GM18520 (cell line): Measurements from ENCODE around the gene ODF4.

ENCODE experiments used
- ATAC-seq: cut with Tn5 transposase; IDR thresholded peaks from one replicate; pipeline ENCODE4 v1.9.1; 2021; ENCODE audit not compliant: unreplicated experiment

The ODF4 gene, protein sequence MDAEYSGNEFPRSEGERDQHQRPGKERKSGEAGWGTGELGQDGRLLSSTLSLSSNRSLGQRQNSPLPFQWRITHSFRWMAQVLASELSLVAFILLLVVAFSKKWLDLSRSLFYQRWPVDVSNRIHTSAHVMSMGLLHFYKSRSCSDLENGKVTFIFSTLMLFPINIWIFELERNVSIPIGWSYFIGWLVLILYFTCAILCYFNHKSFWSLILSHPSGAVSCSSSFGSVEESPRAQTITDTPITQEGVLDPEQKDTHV

DNA sequence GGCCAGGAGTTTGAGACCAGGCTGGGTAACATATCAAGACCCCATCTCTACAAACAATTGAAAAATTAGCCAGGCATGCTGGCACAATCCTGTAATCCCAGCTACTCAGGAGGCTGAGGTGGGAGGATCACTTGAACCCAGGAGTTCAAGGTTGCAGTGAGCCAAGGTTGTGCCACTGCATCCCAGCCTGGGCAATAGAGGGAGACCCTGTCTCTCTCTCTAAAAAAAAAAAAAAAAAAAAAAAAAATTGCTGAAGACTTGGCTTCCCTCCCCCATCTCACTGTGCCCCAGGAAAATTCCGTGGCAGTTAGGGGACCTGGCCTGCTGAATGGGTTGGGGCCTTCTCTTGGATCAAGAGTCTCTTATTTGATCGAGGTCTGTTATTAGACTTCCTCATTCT is at the start of gene ODF4:
ODF4 (plus strand) TSS at position 301 of the 400 bp plus-strand sequence. CDS start 212 bp downstream, outside the sequence.
- no peak for ATAC-seq

- no peak for ATAC-seq
Measured at GRCh38 chr17:8290043-8290442, 49.6 kb upstream of the ODF4 start.

DNA sequence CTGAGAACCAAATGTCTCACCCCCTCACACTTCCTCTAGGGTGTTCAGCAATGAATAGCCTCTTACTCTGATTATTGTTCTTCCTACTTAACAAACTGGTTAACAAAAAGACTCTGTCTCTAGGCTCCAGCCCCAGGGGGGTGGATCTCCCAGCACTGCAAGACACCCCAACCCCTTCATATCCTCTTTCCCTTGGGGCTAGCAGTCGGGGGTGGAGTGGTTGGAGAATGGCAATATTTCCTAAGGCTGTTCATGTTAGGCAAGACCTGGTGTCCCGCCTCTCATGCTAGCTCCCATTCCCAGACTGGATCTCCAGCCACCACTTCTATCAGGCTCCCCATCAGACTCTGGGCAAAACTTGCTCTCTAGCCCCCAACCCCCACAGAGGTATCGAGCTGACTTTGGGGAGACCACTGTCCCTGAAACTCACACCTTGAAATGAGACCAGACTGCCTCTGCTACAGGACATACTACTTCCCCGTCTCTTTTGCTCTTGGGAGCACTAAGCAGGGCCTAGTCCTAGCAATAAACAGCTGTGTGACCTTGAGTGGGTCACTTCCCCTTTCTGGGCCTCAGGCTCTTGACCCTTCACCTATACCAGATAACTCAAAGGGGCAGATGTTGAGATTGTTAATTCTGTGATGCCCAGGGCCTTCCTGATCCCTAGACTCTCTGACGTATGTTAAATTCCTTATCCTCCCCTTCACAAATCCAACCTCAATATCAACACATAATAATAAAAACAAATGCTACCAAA is 46.8 kb upstream of the ODF4 start:
- no peak for ATAC-seq

GRCh38 chr17:8294361-8294760 is 45.3 kb upstream of the ODF4 start:
- no peak for ATAC-seq

DNA sequence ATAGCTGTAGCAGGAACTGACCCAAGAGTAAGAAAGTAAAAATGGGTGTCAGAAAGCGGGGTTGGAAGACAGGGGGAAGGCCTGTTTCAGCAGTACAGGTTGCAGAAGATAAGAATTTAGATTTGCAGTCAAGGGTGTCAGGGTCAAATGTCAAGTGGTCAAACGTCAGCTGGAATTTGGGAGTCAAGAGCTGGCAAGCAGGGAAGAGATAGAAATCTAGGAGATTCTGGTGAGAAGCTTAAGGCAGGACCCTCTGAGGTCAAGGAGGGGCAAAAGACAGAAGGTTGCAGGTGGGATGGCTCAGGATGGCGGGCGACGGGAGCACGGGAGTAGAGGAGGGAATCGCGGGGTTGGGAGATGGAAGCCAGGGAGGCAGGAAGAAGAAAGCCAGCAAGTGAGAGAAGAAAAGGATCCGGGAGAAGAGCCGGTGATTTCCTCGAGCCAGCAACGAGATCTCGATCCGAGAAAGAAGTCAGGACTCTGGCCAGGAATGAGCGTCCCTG is 44.8 kb upstream of the ODF4 start:
- ATAC-seq = no peak

DNA sequence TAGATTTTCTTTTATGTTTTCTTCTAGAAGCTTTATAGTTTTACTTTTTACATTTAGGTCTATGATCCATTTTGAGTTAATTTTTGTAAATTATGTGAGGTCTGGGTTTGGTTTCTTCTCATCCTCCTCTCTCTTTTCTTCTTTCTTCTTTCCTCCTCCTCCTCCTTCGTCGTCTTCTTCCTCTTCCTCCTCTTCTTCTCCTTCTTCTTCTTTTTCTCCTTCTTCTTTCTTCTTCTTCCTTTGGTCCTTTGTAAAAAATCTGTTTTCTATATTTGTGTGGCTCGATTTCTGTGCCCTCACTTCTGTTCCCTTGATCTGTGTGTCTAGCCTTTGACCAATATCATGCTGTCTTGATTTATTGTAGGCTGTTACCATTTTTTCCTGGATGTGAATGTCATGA is 39.4 kb upstream of the ODF4 start:
- ATAC-seq = no peak

DNA sequence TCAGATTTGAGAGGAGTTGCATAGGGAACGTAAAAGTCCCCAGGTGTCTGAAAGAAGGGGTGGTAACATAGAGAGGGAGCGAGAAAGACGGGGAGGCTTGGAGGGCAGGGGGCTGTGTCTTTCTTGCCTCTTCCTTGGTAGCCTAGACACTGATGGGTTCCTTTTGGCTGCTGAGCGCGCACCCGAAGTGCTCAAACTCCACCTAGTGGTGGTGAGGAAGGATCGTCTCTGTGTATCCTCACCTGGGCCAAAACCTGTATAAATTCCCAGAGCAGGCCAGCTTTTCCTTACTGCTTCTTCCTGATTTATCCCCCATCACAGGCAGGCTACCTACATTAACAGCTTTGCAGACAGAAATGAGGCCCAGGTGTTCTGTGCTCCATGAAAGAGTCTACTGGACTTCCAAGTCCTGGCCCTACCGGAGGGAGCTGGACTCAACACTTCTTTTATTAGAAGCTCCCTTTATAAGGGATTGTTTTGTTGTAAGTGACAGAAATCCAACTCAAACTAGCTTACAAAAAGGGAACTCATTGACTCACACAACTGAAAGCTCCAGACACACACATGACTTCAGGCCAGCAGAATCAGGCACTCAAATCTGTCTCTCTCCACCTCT is 38.9 kb upstream of the ODF4 start:
- no peak for ATAC-seq

DNA sequence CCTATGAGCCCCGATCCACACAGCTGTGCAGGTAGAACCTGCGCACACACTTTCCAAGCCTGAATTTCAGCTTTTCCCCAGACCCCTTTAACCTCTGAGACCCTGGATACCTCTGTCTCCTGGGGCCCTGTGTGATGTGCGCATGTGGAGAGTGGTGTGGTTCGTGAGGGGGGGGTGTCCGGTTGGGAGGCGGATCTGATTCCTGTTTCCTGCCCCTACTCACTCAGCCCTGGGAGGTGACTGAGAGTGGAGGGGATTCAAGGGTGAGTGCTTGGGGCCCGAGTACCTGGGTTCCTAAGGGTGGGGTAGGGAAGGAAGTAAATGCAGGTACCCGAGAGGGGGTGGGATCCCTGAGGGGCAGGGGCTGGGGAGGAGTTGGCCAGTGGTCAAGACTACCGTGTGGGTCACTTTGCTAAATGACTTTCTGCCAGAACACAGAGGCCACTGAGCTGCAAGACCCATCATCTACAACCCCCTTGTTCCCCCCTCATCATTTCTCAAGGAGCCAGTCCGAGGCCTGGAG is 29.0 kb upstream of the ODF4 start:
- no peak for ATAC-seq

DNA sequence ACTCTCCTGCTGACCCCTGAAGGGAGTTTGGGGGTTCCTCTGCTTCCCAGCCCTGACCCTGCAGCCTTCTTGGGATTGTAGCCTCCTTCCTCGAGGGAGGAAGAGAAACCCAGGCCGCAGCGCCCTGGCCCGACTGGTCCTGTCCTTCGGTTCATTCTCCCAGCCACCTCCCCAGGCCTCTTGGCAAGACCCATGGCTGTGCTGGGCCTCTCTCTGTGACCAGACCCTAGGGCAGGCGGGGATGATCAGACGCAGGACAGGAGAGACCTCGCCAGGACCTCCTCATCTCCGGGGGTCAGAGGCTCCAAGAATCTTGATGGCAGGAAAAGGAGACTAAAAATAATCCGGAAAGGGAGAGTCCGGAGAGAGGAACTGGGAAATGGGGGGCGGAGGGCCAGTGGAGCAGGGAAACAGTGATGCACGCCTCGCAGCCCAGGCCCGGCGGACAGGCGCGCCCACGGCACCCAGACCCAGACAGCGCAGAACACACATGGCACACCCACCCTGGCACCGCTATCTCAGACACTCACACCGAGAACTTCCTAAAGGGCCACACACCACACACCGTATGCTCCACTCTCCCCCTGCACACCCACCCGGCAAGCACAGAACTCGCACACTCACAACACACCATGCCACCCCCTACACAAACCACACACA is 28.4 kb upstream of the ODF4 start:
- no peak for ATAC-seq

DNA sequence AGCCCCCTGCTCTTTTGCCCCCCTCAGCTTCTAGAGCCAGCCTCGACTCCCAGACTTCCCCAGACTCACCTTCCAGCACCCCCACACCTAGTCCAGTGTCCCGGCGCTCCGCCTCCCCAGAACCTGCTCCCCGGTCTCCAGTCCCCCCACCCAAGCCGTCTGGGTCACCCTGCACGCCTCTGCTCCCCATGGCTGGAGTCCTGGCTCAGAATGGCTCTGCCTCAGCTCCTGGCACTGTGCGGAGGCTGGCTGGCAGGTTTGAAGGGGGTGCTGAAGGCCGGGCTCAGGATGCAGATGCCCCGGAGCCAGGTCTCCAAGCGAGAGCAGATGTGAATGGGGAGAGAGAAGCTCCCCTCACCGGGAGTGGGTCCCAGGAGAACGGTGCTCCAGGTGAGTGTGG is 27.4 kb upstream of the ODF4 start:
- ATAC-seq = no peak

DNA sequence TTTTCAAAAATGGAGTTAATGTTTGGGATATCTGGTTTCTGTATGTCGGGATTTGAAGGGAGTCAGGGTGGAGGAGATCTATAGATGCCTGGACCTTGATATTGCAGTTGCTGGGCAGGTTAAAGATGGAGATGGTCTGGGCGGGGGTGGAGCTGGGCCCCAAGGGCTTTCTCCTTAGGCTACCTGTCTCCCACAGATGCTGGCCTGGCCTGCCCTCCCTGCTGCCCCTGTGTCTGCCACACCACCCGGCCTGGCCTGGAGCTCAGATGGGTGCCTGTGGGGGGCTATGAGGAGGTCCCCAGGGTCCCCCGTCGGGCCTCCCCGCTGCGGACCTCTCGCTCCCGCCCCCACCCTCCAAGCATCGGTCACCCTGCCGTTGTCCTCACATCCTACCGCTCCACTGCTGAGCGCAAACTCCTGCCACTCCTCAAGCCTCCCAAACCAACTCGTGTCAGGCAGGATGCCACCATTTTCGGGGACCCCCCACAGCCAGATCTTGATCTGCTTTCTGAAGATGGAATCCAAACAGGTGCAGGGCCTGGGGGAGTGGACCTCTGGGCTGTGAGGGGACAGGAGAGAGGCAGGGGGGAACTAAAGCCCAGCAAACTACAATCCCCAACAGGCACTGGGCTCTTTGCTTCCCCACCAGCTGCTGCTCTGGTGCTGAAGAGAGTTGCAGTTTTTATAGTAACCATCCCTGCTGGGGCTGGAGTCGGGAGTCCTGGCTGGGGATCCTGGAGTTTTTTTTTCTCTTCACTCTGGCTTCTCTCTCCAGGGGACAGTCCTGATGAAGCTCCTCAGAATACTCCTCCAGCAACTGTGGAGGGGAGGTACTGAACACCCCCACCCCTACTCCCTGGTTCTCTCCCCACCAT is 26.7 kb upstream of the ODF4 start:
- no peak for ATAC-seq

DNA sequence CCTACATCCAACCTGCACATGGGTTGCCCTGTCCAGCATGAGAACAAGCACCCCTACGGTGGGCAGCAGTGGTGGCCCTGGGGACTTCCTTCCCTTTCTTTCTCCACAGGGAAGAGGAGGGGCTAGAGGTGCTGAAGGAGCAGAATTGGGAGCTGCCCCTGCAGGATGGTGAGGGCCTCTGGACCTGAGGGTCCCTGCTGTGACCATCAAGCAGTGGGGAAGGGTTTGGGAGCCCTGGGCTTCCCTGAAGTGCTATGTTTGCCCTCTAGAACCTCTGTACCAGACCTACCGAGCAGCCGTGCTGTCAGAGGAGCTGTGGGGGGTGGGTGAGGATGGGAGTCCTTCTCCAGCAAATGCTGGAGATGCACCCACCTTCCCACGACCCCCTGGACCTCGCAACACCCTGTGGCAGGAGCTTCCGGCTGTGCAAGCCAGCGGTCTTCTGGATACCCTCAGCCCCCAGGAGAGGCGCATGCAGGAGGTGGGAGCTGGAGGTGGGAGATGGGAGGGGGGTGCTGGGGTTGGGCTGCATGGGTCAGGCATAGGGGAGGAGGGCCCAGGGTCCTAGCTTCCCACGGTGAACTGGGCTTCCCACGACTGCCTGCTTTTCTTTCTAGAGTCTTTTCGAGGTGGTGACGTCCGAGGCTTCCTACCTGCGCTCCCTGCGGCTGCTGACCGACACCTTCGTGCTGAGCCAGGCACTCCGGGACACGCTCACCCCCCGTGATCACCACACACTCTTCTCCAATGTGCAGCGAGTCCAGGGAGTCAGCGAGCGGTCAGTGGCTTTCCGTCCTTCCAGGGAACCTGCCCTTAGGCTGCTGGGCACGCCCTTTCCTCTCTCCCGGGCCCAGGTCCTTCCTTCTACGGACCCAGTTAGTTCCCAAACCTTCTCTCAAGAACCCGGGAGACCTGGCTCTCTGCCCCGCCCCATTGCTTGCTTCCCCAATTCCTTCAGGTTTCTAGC is 24.6 kb upstream of the ODF4 start:
- no peak for ATAC-seq

GRCh38 chr17:8315764-8316217 is 23.8 kb upstream of the ODF4 start:
- ATAC-seq = no peak

- no peak for ATAC-seq
Measured at GRCh38 chr17:8318010-8318935, 21.4 kb upstream of the ODF4 start.

GRCh38 chr17:8320262-8320661 is 19.4 kb upstream of the ODF4 start:
- no peak for ATAC-seq

DNA sequence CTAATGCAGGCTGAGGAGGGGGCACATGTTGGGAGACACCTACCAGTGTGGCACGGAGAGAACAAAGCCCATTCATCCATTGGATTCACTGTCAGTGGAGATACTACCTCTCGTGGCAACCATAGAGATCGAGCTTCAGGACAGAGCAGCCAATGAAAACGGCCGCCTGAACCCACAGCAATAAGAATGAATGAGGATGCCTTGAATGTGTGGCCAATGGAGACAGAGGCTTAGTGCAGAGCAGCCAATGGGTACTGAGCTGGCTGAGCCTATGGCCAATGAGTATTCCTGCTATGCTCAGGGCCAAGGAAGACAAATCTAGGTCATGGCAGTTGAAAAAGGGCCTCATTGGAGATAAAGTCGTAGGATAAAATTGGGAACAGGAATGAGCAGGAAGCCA is 18.6 kb upstream of the ODF4 start:
- ATAC-seq = no peak

GRCh38 chr17:8322061-8322460 is 17.6 kb upstream of the ODF4 start:
- ATAC-seq = no peak

DNA sequence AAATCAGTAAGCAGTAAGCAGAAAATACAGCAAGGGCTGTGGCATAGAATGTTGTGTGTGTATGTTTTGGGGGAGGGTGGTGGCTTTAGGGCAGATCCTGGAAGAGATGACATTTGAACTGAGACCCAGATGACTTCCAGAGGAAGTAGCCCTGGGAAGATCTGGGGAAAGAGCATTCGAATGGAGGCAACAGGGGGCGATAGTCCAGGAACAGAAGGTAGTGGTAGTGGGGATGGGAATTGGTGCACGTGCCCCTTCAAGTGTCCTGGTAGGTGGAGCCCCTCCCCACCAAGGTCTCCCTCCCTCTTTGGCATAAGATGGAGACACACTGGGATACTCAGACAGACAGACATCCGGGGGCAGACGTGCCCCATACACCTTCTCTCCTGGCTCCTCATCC is 15.5 kb upstream of the ODF4 start:
- ATAC-seq = no peak
